Tibial nerve (tissue), 3 donors: ENCODE data around the gene COX8A.

Source experiments
- CTCF ChIP-seq, 5 experiments: fragments of 200-600 bp in 3 of 5; fragments of 450-650 bp in 2 of 5; sonication (generic) in 3 of 5; IDR thresholded peaks; one replicate each; pipeline ENCODE4 v1.5.1; 2016 to 2019; ENCODE audit warnings: antibody characterized with exemption in 5 of 5, mild to moderate bottlenecking in 3 of 5, moderate library complexity in 2 of 5
- POLR2A ChIP-seq, 2 donors: fragments of 450-650 bp; IDR thresholded peaks; one replicate each; pipeline ENCODE4 v1.6.1; 2017; ENCODE audit warnings: antibody characterized with exemption in 2 of 2, mild to moderate bottlenecking in 2 of 2, moderate library complexity in 2 of 2

GRCh38 chr11:63938479-63939396, 35.7 kb upstream of the COX8A start, which contains the start of gene NAA40:
- TF ChIP-seq CTCF (IDR thresholded peaks at IDR 0.05) (peak in 2 of 5 experiments; percentile 25 to 51), POLR2A (IDR thresholded peaks at IDR 0.05) (peak in 1 of 2 donors; percentile 29)
